GM18868 (cell line): ENCODE data around the gene TRAK2.
"Not testable (repeated sequence)": the region's sequence is repeated elsewhere in the genome, so short reads cannot be mapped to it uniquely, and the experiment has no call there.

ENCODE experiments used
- ATAC-seq: cut with Tn5 transposase; IDR thresholded peaks from one replicate; pipeline ENCODE4 v1.9.1; 2021; ENCODE audit warnings: mild to moderate bottlenecking, moderate library complexity; ENCODE audit not compliant: unreplicated experiment

The TRAK2 gene

DNA sequence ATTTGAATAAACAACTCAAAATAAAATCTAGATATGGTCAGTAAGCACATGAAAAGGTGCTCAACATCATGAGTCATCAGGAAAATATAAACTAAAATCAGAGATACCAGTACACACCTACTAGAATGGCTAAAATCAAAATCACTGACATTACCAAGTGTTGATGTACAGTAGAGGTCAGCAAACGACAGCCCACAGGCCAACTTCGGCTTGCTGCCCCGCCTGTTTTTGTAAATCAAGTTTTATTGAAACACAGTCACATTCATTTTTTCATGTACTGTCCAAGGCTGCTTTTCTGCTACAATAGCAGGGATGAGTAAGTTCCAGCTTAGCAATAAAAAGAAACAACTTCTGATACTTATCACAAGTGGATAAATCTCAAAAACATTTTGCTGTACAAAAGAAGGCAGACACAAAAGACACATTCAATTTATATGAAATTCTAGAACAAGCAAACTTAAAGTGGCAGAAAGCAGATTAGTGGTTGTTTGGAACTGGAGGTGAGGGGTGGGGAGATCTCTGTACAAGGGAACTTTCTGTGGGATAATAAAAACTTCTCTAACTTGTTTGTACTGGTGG is 32.1 kb downstream of the TRAK2 start:
- no peak for ATAC-seq

GRCh38 chr2:201415149-201415548 is 36.1 kb downstream of the TRAK2 start:
- ATAC-seq = no peak

GRCh38 chr2:201414099-201415023 is 36.9 kb downstream of the TRAK2 start:
- ATAC-seq = peak; percentile 80

GRCh38 chr2:201413552-201413951 is 37.7 kb downstream of the TRAK2 start:
- no peak for ATAC-seq

DNA sequence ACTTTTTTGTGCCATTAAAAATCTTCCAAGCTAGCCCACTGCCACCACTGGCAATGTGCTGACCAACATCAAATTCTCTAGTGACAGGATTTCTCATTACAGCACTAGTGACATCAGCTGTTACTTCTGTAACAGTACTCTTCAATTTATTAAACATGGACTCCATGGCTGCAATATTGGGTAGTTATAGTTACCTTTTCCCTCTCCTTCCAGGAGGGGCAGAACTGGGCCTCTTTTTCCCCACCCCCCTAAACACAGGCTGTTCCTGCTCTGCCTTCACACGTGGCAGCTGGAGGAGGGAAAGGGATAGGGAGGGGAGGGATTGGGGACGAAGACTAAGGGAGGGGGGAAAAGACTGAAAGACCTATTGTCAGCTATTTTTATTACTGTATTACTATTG is 38.1 kb downstream of the TRAK2 start:
- no peak for ATAC-seq

- no peak for ATAC-seq
Measured at GRCh38 chr2:201411421-201411820, 39.8 kb downstream of the TRAK2 start.

GRCh38 chr2:201408931-201409330 is 42.3 kb downstream of the TRAK2 start:
- no peak for ATAC-seq

GRCh38 chr2:201407265-201407664 is 44.0 kb downstream of the TRAK2 start:
- no peak for ATAC-seq

DNA sequence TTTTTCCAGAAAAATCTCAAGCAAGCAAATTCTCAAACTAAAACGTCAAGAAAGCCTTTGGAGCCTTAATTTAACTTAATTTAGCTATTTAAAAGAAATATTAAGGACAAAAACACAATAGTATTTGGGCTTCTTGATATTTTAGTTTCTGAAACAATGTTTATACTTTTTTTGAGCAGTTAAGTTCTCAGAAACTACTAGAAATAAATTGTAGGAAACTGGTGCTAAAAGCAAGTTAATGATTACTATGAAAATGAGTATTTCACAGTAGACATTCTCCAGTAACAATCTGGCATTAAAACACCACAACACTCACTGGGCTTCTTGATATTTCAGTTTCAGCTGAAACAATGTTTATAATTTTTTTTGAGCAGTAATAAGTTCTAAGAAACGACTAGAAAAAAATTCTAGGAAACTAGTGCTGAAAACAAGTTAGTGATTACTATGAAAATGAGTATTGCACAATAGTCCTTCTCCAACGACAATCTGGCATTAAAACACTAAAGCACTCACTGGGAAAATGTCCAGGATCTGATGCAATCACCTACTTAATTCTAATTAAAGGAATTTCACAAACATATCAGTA is 45.1 kb downstream of the TRAK2 start:
- no peak for ATAC-seq

GRCh38 chr2:201404699-201405280 is 46.5 kb downstream of the TRAK2 start:
- ATAC-seq = no peak

- no peak for ATAC-seq
Measured at GRCh38 chr2:201403880-201404279, 47.4 kb downstream of the TRAK2 start.

DNA sequence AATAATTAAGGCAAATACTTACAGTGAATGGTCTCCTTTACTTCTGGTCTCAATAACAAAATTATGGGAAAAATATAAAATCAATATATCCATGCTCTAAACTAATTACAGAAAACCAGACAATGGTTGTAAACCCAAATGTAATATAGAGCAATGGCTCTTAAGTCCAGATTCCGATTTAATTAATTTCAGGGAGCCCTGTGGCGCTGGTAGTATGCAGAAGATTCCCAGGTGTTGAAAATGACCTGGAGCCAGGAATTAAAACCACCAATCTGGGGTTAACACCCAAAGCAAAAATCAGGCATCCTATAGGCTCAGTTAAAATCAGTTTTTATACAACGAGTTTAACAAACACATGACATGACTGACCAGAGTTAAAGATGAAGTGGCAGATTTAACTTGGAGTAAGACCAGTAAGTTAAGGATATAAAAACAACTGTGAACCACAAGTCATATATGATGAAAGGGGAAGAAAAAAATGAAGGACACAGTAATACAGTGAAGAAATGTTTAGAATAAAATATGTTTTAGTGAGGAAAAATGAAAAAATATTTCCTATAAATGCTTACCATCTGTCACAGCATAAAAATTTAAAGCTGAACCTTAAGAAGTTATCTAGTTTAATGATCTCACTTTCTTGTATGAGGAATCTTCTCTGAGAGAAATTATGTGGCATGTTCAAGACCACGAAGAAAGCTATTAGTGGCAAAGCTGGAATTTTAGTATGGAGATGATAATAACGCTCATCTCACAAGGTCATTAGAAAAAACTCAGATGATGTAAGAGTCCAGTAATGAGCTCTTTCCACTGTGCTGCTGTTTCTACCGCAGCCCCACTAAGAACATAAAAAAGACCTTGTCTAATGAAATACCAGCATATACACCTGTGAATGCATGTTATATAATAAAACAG is 48.4 kb downstream of the TRAK2 start:
- no peak for ATAC-seq

- ATAC-seq = no peak
Measured at GRCh38 chr2:201401815-201402214, 49.4 kb downstream of the TRAK2 start.

DNA sequence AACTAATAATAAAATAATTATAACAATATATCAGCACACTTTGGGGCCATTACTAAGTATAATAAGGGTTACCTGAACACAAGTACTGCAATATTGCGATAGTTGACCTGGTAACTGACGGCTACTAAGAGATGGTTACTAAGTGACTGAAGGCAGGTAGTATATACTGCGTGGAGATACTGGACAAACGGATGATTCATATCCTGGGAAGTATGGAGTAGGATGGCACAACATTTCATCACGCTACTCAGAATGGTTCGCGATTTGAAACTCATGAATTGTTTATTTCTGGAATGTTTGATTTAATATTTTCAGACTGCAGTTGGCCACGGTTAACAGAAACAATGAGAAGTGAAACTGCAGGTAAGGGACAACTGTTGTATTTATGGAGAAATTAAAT is 54.7 kb downstream of the TRAK2 start:
- no peak for ATAC-seq

DNA sequence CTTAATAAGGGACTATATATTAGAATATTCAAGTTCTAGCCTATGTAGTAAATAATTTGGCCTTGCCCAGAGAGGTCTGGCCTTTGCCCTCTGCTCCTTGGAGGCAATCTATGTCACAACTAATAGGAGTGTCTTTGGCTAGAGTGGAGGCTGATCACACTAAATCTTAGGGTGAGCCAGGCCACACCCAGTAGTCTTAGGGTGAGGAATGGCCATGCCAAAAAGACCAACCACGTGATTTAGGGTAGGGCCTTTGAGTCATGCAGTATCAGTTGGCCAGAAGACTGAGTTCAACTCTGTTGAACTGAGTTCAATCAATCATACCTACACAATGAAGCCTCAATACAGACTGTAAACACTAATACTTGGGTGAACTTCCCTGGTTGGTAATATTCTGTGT is 68.1 kb downstream of the TRAK2 start:
- no peak for ATAC-seq

DNA sequence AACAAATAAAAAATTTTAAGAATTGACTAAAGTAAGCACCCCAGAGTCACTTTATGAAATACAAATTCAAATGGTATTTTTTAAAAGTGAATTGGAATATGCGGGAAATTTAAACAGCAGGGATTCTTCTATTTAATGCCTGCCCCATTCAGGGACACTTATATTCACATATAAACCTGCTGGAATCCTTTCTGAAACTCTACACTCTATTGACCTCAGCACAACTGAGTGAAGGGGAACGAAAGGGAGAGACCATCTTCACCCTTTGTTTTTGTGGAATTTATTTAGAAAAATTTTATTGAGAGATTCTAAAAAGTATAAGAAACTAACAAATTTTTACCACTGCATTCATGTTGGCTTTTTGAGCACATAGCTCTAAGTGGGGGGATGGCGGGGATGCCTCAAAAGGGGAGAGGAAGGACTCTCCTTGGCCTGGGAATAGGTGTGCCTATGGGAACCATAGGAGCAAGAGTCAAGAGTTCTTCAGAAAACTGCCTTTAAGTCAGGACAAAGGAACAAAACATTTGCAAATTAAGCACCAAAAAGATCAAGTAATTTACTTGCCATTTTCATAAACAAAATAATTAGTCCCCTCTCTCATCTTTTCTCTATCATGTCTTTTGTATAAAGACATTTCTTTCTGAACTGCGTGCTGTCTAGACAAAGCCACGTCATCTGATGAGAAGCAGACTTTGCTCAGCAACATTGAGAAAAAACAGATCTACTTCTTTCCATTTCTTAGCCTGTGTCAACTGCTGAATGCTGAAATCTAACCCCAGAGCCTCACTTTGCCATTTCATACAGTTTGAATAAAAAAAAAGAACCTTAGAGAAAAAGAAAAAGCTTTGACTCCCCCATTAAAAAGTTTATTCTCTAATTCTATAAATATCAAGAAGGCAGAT is 72.5 kb downstream of the TRAK2 start:
- no peak for ATAC-seq

GRCh38 chr2:201377218-201377617 is 74.0 kb downstream of the TRAK2 start:
- ATAC-seq = no peak

DNA sequence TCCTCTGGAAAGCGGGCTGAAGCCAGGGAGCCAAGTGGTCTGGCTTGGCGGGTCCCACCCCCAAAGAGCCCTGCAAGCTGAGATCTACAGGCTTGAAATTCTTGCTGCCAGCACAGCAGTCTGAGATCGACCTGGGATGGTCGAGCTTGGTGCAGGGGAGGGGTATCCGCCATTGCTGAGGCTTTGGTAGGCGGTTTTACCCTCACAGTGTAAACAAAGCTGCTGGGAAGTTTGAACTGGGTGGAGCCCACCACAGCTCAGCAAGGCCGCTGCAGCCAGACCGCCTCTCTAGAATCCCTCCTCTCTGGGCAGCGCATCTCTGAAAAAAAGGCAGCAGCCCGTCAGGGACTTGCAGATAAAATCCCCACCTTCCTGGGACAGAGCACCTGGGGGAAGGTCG is 81.5 kb downstream of the TRAK2 start:
- ATAC-seq = no peak

DNA sequence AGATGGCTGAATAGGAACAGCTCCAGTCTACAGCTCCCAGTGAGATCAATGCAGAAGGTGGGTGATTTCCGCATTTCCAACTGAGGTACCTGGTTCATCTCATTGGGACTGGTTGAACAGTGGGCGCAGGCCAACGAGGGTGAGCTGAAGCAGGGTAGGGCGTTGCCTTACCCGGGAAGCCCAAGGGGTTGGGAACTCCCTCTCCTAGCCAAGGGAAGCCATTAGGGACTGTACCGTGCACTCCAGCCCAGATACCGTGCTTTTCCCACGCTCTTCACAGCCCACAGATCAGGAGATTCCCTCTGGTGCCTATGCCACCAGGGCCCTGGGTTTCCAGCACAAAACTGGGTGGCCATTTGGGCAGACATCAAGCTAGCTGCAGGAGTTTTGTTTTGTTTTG is 81.9 kb downstream of the TRAK2 start:
- ATAC-seq = not testable (repeated sequence)

DNA sequence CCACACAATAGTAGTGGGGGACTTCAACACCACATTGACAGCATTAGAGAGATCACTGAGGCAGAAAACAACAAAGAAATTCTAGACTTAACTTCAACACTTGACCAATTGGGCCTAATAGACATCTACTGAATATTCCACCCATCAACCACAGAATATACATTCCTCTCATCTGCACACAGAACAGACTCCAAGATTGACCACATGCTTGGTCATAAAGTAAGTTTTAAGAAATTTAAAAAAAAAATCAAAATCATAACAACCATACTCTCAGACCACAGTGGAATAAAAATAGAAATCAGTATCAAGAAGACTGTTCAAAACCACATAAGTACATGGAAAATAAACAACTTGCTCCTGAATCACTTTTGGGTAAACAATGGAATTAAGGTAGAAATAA is 85.1 kb downstream of the TRAK2 start:
- ATAC-seq = no peak
